HG03575 (cell line): ENCODE measurements around the gene RBM8A.
"Not testable (repeated sequence)": the region's sequence is repeated elsewhere in the genome, so short reads cannot be mapped to it uniquely, and the experiment has no call there.

Experiments used
- ATAC-seq: cut with Tn5 transposase; IDR thresholded peaks from one replicate; pipeline ENCODE4 v1.9.1; 2021; ENCODE audit not compliant: unreplicated experiment, insufficient number of reproducible peaks, low FRiP score; ENCODE audit errors: extremely low read depth

The RBM8A gene

GRCh38 chr1:145957443-145958319, 30.4 kb upstream of the RBM8A start, which contains the start of gene LIX1L:
LIX1L (minus strand) TSS chr1:145958017; CDS start chr1:145957927, 90 bp downstream.
- ATAC-seq = peak; percentile 66

GRCh38 chr1:145956781-145957442, 29.6 kb upstream of the RBM8A start:
- ATAC-seq = no peak

- no peak for ATAC-seq
Measured at GRCh38 chr1:145956361-145956760, 29.1 kb upstream of the RBM8A start.

GRCh38 chr1:145955436-145955835, 28.2 kb upstream of the RBM8A start:
- no peak for ATAC-seq

DNA sequence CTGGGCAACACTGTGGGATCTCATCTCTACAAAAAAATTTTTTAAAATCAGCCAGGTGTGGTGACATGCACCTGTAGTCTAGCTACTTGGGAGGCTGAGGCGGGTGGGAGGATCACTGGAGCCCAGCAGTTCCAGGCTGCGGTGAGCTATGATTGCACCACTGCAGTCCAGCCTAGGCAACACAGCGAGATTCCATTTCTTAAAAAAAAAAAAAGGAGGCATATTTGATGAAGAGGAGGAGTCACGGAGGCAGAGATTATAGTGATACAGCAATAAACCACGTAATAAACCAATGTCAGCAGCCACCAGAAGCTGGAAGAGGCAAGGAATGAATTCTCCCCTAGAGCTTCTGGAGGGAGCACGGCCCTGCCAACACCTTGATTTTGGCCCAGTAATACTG, 26.6 kb upstream of the RBM8A start:
- no peak for ATAC-seq

DNA sequence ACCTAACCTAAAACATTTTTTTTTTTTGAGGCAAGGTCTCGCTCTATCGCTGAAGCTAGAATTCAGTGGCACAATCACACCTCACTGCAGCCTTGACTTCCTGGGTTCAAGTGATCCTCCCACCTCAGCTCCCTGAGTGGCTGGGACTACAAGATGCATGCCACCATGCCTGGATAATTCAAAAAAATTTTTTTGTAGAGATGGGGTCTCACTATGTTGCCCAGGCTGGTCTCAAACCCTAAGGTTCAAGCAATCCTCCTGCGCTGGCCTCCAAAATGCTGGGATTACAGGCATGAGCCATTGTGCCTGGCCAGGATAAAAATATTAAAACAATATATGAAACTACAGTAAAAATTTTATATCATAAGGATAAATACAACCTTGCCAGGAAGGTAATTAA, 25.6 kb upstream of the RBM8A start:
- no peak for ATAC-seq

DNA sequence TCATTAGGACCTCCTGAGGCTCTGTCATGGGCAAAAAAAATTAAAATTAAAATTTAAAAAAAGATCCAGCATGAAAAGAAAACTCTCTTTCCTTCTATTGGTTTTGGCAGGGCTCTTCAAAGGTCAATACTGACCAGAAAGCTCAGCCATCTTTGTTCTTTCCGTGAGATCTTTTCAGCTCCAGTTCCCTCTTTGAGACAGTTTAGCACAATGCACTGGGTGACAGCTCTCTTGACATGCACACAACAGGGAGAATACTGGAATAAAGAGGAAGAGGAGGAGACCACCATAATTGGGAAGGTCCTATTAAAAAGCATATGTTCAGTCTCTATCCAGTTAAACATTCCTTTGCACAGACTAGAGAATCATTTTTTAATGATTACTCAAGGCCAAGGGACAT, 24.2 kb upstream of the RBM8A start:
- ATAC-seq = no peak

DNA sequence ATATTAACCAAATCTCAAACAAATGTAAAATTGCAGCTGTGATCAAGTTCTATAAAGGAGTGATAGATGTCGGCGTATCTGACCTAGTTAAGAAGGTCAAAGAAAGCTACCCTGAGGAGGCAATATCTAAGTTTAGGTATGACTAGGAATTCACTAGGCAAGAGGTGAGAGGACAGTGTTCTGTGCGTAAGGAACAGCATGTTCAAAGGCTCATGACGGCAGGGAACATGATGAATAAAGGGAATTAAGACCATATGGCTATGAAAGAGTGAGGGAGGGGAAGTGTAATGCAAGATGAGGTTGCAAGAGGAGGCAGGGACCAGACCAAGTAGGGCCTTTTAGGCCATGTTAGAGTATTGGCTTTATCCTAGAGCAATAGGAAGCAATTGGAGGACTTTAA, 21.9 kb upstream of the RBM8A start:
- no peak for ATAC-seq

GRCh38 chr1:145947551-145947950, 20.3 kb upstream of the RBM8A start:
- no peak for ATAC-seq

GRCh38 chr1:145946477-145946986, 19.2 kb upstream of the RBM8A start:
- no peak for ATAC-seq

DNA sequence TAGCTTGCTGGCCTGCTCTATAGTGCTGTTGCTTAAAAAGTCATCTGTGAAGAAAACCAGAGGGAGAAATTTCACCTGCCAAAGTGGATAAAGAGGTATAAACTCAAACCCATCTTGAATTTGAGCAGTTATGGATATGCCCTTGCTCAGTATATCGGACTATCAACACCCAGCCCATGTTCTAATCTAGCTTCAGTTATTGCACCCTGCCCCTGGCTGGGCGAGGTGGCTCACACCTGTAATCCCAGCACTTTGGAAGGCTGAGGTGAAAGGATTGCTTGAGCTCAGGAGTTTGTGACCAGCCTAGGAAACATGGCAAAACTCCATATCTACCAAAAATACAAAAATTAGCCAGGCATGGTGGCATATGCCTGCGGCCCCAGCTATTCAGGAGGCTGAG, 17.2 kb upstream of the RBM8A start:
- ATAC-seq = no peak

DNA sequence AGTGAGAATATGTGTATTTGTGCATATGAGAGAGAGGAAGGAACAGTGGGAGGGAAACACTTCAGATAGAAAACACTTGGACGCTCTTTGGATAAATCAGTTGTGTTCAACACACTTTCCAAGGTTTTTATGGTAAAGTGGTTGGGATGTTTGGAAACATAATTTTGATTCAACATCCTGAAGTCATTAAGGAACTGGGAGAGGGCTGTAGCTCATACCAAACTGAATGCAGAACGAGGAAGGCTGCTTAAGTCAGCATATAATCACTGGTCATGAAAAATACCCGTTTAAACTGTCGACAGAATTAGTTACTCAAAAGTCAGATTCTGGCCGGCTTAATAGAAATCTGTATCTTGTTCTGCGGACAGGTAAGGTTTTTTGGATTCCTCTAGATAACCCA, 15.6 kb upstream of the RBM8A start:
- no peak for ATAC-seq

GRCh38 chr1:145942405-145942804, 15.1 kb upstream of the RBM8A start:
- ATAC-seq = no peak

- ATAC-seq = no peak
Measured at GRCh38 chr1:145937436-145937835, 10.2 kb upstream of the RBM8A start.

DNA sequence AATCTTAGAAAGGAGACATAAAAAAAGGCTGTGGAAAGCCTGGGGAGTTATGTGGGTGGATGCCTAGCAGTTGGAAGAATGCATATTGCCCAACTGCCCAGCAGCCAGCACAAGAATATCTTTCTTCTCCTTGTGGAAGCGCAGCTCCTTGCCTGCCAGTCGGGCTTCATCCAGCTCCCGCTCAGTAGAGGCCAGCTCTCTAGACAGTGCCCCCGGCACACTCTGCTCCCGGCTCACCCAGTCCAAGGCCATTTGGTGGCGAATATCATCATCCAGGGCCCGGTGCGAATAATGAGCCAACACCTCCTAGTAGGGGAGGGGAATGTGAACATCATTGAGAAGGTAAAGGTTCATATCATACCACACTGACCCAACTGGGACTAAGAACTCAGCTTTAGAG, 9.0 kb upstream of the RBM8A start:
- ATAC-seq = no peak

DNA sequence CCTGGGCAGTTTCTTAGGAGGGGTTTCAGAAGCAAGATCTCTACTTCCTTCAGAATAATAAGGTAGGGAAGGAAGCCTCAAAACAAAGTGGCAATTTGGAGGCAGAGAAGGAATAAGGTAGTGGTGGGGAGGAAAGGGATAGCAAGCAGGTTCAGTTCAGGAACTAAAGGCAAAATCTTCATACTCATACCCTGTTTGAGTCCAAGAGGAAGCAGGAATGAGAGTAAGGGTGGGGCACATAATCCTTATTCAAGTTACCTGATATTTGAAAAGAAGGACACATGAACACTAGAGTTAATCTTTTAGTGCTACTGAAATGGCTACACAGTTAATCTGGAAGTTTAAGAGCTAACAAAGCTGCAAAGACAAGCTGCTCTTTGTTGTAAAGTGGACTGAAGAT, 8.4 kb upstream of the RBM8A start:
- no peak for ATAC-seq

- ATAC-seq = not testable (repeated sequence)
Measured at GRCh38 chr1:145932522-145933009, 5.3 kb upstream of the RBM8A start.

GRCh38 chr1:145927916-145928643, 796 bp upstream of the RBM8A start:
- ATAC-seq = no peak

DNA sequence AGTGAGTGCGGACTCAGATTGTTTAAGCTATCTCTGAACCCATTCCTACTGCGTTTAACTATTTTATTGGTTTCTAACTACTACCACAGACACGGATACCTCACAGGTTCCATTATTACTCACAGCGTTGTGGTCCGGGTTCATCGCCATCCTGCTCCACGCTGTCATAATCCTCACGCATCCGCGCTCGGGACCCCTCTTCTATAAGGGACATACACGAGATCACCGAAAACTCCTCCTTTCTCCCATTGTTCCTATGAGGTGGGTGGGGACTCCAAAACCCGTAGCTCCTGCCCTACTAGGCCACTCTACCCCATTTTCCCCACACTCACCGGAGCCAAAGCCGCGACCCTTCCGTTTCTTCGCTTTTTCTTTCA, 610 bp downstream of the RBM8A start:
- no peak for ATAC-seq
